PFSK-1 (cell line): ENCODE data around the gene NFIC.

Experiments
- FOXP2 ChIP-seq: optimal IDR thresholded peaks from 2 replicates; pipeline ENCODE3; 2011; ENCODE audit warnings: borderline replicate concordance, control low read depth, inconsistent platforms; ENCODE audit not compliant: insufficient read depth; ENCODE audit errors: extremely low read length, extremely low read depth
- POLR2AphosphoS5 ChIP-seq: IDR thresholded peaks from 2 replicates; pipeline ENCODE4 v1.6.1; 2012; ENCODE audit warnings: low read depth, mild to moderate bottlenecking, control low read depth, low read length, moderate library complexity
- REST ChIP-seq, 2 experiments: IDR thresholded peaks; 2 replicates each; pipeline versions ENCODE4 v1.6.1 to v1.8.0; 2011 to 2012; ENCODE audit warnings: low read depth in 2 of 2, low read length in 2 of 2, control low read depth in 1 of 2, inconsistent platforms in 1 of 2, mild to moderate bottlenecking in 1 of 2, moderate library complexity in 1 of 2; ENCODE audit not compliant: insufficient read depth in 1 of 2
- SIN3A ChIP-seq: IDR thresholded peaks from 2 replicates; pipeline ENCODE4 v1.6.1; 2012; ENCODE audit warnings: mild to moderate bottlenecking, low read length, moderate library complexity, borderline replicate concordance; ENCODE audit not compliant: insufficient read depth
- TAF1 ChIP-seq: IDR thresholded peaks from 2 replicates; pipeline ENCODE4 v1.6.1; 2012; ENCODE audit warnings: low read length, control low read depth, borderline replicate concordance; ENCODE audit not compliant: insufficient read depth

The NFIC gene

GRCh38 chr19:3367628-3368440 is 1.5 kb downstream of the NFIC start:
- no peak for TF ChIP-seq REST (IDR thresholded peaks at IDR 0.05; ENCODE audit: insufficient read depth in 1 of 2, low read depth in 2 of 2, low read length in 2 of 2)
- no peak for TF ChIP-seq TAF1
- TF ChIP-seq SIN3A = no peak
- TF ChIP-seq POLR2AphosphoS5 = no peak
- TF ChIP-seq FOXP2 = no peak

GRCh38 chr19:3368441-3368795 is 2.0 kb downstream of the NFIC start:
- TF ChIP-seq TAF1 (no peak), POLR2AphosphoS5 (no peak), SIN3A (no peak), FOXP2 (no peak), REST (IDR thresholded peaks at IDR 0.05; ENCODE audit: insufficient read depth in 1 of 2, low read depth in 2 of 2, low read length in 2 of 2) (no peak)

DNA sequence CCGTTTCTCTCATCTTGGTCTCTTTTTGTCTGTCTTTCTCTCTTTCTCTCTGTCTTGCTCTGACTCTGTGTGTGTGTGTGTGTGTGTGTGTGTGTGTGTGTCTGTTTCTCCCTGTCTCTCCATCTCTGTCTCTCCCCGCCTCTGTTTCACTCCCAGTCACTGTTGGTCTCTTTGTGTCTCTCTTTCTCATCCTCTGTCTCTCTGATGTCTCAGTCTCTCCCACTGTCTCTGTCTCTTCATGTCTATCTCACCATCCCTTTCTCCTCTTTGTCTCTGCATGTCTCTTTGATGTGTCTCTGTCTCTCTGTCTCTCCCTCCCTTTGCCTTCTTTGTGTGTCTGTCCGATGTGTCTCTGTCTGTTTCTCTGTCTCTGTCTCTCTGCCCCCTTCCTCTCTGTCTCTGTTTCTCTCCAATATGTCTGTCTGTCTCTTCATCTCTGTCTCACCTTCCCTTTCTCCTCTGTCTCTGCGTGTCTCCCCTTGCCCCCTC is 2.5 kb downstream of the NFIC start:
- TF ChIP-seq POLR2AphosphoS5 (no peak), SIN3A (no peak), FOXP2 (no peak)

GRCh38 chr19:3369337-3370213 is 3.2 kb downstream of the NFIC start:
- TF ChIP-seq REST (IDR thresholded peaks at IDR 0.05; ENCODE audit: insufficient read depth in 1 of 2, low read depth in 2 of 2, low read length in 2 of 2) = no peak
- no peak for TF ChIP-seq TAF1
- TF ChIP-seq SIN3A = no peak
- TF ChIP-seq POLR2AphosphoS5 = no peak
- TF ChIP-seq FOXP2 = no peak

- no peak for TF ChIP-seq REST (IDR thresholded peaks at IDR 0.05; ENCODE audit: insufficient read depth in 1 of 2, low read depth in 2 of 2, low read length in 2 of 2)
- no peak for TF ChIP-seq FOXP2
- no peak for TF ChIP-seq SIN3A
- TF ChIP-seq POLR2AphosphoS5 = no peak
- TF ChIP-seq TAF1 = no peak
These were observed 3.9 kb downstream of the NFIC start for GRCh38 chr19:3370214-3370720.
